ENCODE data around the gene TEX52. TPM values are rescaled to one million over a fixed set of nuclear protein-coding genes. Genes with fewer than 3 reads are reported as not detected.
A peak's percentile ranks its signal among the peaks of the same experiment; 100 is the strongest.

TEX52 gene
- polyA plus RNA-seq, 3 donors, result not detected

- peaks cover 10 to 13% of the 10 kb centered on the region in 2 donors for H3K36me3 Mint-ChIP-seq
- no peaks in the 10 kb centered on the region for H3K9me3 Mint-ChIP-seq
- Histone ChIP-seq H3K4me1 (ENCODE audit: control insufficient read depth in 1 of 2, insufficient read depth in 2 of 2, low read length in 2 of 2) (peaks cover 12 to 17% of the 10 kb centered on the region in 2 donors), H3K27ac (ENCODE audit: low read depth in 1 of 2, low read length in 2 of 2) (no peak overlapping the region), H3K9ac (ENCODE audit: insufficient read depth, low read length, poor library complexity, severe bottlenecking) (no peak overlapping the region), H4K20me1 (ENCODE audit: insufficient read depth, low read length) (no peaks in the 10 kb centered on the region), H2AFZ (ENCODE audit: insufficient read depth, low read depth, low read length, poor library complexity, severe bottlenecking) (no peak overlapping the region), H3K27me3 (ENCODE audit: control insufficient read depth in 2 of 2, insufficient read depth in 2 of 2, low read length in 2 of 2) (peaks cover 0 to 4% of the 10 kb centered on the region in 2 donors), H3K9me3 (replicated peaks in 1 of 2; ENCODE audit: control insufficient read depth in 1 of 2, insufficient read depth in 1 of 2, low read length in 2 of 2) (no peaks in the 10 kb centered on the region), H3K4me2 (replicated peaks; ENCODE audit: extremely low read depth, low read length, poor library complexity, severe bottlenecking) (no peak overlapping the region), H3K79me2 (ENCODE audit: insufficient read depth, low read length) (no peaks in the 10 kb centered on the region), H3K4me3 (replicated peaks in 1 of 3; ENCODE audit: low read depth in 2 of 3, low read length in 3 of 3) (no peak overlapping the region), H3K36me3 (replicated peaks in 1 of 2; ENCODE audit: control insufficient read depth in 1 of 2, insufficient read depth in 2 of 2, low read length in 2 of 2) (peaks cover 0 to 11% of the 10 kb centered on the region in 2 donors)
- H3K4me3 Mint-ChIP-seq, result peak overlapping the region in 1 of 2 donors; percentile 60
- WGBS (ENCODE audit: insufficient coverage), result 90% methylated on average over 4 of the region's 12 CpGs
- peaks cover 4 to 13% (median 11%) of the 10 kb centered on the region in 3 donors for H3K27me3 Mint-ChIP-seq (ENCODE audit: low read depth in 3 of 3)
- DNase-seq, result no peak
- intact Hi-C loops (cut with micrococcal nuclease), result no loop called here
- no peak overlapping the region for H3K27ac Mint-ChIP-seq
- H3K4me1 Mint-ChIP-seq, result peaks cover 13% of the 10 kb centered on the region
- no peak for TF ChIP-seq CTCF (IDR thresholded peaks at IDR 0.05)
Observed at GRCh38 chr12:2892246-2892645, 35.4 kb upstream of the TEX52 start.

GRCh38 chr12:2891240-2892053 is 34.6 kb upstream of the TEX52 start:
- Mint-ChIP-seq H3K36me3 (peaks cover 12 to 16% of the 10 kb centered on the region in 2 donors), H3K27me3 (ENCODE audit: low read depth in 3 of 3) (peaks cover 4 to 13% (median 11%) of the 10 kb centered on the region in 3 donors), H3K4me3 (peak overlapping the region; percentile 95 to 96), H3K4me1 (peaks cover 13% of the 10 kb centered on the region), H3K27ac (peak overlapping the region in 5 of 7 donors; percentile 19 to 91 (median 81)), H3K9me3 (no peaks in the 10 kb centered on the region)
- Histone ChIP-seq H3K4me2 (replicated peaks; ENCODE audit: extremely low read depth, low read length, poor library complexity, severe bottlenecking) (peak overlapping the region; percentile 100), H2AFZ (ENCODE audit: insufficient read depth, low read depth, low read length, poor library complexity, severe bottlenecking) (peak overlapping the region; percentile 97), H3K4me3 (replicated peaks in 1 of 3; ENCODE audit: low read depth in 2 of 3, low read length in 3 of 3) (peak overlapping the region; percentile 45 to 90 (median 81)), H3K27me3 (ENCODE audit: control insufficient read depth in 2 of 2, insufficient read depth in 2 of 2, low read length in 2 of 2) (peaks cover 0 to 4% of the 10 kb centered on the region in 2 donors), H3K9ac (ENCODE audit: insufficient read depth, low read length, poor library complexity, severe bottlenecking) (peak overlapping the region; percentile 60), H3K9me3 (replicated peaks in 1 of 2; ENCODE audit: control insufficient read depth in 1 of 2, insufficient read depth in 1 of 2, low read length in 2 of 2) (no peaks in the 10 kb centered on the region), H3K36me3 (replicated peaks in 1 of 2; ENCODE audit: control insufficient read depth in 1 of 2, insufficient read depth in 2 of 2, low read length in 2 of 2) (peaks cover 0 to 12% of the 10 kb centered on the region in 2 donors), H4K20me1 (ENCODE audit: insufficient read depth, low read length) (no peaks in the 10 kb centered on the region), H3K27ac (ENCODE audit: low read depth in 1 of 2, low read length in 2 of 2) (no peak overlapping the region), H3K79me2 (ENCODE audit: insufficient read depth, low read length) (no peaks in the 10 kb centered on the region), H3K4me1 (ENCODE audit: control insufficient read depth in 1 of 2, insufficient read depth in 2 of 2, low read length in 2 of 2) (peaks cover 12 to 17% of the 10 kb centered on the region in 2 donors)
- intact Hi-C loops (cut with micrococcal nuclease), result loop anchor here in 1 of 2 donors (2.0 kb wide), 1 partner anchor 15 kb away; the partner anchor contains the start of genes FOXM1 and RHNO1
- peak in 2 of 3 donors; percentile 5 to 14 for DNase-seq
- 19% methylated on average over 27 of the region's 42 CpGs for WGBS (ENCODE audit: insufficient coverage)
- no peak for TF ChIP-seq CTCF (IDR thresholded peaks at IDR 0.05)
